HG03571 (cell line): Measurements from ENCODE around the gene SAMD4A.

Source experiments
- ATAC-seq: cut with Tn5 transposase; IDR thresholded peaks from one replicate; pipeline ENCODE4 v1.9.1; 2021; ENCODE audit not compliant: unreplicated experiment

The SAMD4A gene

DNA sequence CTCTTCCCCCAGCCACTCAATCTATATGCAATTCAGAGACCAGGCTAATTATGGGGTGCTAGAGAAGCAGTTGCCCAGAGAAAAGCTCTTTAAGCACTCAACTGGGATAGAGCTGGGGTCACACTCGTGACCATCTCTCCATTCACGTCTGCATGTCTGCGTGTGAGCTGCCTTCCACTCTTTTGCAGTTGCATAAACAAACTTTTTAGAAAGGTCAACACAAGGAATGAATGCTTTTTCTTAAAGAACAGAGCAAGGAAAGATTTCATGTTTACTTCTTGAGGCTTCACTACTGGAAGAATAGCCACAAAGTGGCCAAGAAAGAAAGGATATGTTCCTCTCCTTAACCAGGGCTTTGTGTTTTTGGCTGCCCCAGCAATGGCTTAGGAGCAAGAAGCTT lies 151.1 kb downstream of the SAMD4A start:
- ATAC-seq, result no peak

DNA sequence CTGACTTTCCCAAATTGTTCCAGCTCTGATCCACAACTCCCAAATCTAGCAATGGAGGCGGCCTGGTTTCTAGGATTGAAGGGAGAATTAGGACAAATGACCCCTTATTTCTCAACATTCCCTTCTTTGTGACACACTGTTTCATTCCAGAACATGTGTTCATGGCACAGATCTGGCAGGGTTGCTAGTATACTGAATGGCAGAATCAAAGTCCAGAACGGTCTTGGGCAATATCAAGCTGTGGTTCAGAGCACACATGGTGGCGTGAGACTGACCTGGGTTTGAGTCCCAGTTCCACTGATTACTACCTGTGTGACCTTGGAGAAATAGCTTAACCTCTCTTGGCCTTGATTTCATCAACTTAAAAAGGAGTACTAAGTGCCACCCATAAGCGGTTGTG lies 152.5 kb downstream of the SAMD4A start:
- no peak for ATAC-seq

DNA sequence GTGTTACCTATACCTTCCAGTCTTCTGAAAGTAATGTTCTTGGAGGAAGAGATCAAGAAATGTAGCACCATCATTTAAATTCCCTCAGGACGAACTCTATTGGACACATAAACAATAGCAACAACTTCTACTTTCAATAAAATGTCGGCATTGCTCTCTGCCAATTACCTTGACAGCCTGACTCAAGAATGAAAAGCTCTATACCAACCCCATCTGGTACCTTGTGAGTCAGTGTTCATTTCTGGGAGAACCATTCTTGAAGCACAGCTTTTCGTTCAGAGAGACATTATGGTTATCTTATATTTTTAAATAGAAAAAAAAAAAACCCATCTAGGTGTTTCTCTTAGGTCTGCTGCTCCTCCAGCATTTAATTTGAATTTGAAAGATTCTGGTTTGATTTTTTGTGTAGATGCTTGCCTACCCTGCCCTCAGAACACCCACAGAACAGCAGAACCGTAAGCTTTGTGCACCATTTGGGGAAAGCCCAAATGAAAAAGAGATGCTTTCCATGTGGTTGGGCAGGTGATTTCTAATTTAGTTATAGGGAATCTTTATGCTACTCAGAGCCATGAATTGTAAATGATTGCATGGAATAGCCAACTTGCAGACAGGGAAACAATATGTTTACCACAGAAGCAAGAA lies 156.0 kb downstream of the SAMD4A start:
- ATAC-seq, result no peak

DNA sequence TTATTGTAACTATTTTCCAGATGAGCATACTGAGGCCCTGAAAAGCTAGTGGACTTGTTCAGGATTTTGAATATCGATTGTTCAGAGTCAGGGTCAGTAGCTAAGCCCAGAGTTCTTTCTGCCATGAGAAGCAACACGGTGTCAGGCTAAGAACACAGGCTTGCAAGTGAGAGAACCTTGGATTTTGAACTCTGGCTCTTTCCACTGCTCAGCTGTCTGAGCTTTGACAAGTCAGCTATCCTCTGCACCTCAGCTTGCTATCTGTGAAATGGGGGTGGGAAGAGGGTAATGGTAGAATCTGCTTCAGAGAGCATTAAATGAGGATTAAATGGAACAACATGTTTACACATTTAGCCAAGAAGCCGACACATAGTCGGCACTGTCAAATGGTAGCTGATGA lies 157.2 kb downstream of the SAMD4A start:
- ATAC-seq, result no peak

DNA sequence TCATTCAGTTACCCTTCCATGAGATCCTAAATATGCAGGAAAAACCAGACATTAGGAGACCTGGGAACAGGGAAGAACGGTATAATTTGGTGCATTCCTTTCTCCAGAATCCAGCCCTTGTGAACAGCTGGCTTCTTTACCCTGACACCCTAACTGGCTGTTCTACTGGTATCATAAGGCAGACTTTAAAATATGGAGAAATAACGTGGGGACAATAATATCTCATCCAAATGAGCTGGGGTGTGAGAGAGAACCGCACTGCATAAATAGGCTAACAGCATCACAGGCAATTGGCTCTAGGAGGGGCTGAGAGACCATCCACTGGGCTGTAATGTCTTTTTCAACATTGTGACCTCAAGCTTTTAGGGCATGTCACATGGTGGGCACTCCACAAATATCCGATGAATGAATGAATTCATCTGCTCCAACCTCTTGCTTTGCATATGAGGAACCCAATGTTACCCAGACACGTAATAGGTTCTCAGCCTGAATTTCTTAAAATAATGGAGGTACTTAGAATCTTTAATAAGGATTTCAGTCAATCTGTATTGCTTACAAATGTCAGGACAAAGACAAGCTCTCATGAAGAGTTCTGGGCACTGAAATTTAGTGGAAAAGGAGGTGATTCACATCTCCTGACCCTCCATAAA lies 157.9 kb downstream of the SAMD4A start:
- no peak for ATAC-seq

DNA sequence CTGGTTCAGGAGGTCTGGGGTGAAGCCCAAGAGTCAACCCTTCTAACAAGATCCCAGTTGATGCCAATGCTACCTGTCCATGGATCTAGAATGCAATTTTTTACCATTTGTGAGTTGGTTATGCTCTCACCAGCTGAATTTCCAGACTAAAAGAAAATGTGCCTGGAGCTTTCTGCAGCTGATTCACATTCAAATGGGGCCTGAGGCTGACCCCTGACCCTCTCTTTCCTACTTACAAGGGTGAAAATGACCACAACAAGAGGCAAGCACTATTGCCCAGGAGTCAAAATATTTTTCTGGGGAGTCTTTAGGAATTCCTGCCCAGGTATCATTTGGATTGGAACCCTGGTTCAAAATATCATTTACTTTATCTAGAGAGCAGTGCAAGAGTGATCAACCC lies 159.1 kb downstream of the SAMD4A start:
- ATAC-seq, result no peak

DNA sequence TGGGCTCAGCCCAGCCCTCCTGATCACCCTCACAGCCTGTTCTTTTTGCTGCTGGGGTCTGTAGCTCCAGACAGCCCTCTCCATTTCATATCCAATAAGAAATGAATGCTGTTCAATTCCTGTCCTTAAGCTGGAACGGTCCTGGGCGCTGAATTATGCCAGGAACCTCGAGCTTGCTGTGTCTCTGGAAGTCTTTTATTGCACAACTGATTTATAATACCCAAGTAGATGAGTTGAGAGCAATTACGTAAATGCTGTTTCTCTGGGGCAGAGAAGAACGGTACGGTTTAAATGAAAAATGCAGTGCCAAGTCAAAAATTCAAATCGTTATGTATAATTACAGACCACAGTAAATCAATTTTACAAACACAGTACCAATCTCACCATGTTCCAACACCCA lies 161.0 kb downstream of the SAMD4A start:
- no peak for ATAC-seq

DNA sequence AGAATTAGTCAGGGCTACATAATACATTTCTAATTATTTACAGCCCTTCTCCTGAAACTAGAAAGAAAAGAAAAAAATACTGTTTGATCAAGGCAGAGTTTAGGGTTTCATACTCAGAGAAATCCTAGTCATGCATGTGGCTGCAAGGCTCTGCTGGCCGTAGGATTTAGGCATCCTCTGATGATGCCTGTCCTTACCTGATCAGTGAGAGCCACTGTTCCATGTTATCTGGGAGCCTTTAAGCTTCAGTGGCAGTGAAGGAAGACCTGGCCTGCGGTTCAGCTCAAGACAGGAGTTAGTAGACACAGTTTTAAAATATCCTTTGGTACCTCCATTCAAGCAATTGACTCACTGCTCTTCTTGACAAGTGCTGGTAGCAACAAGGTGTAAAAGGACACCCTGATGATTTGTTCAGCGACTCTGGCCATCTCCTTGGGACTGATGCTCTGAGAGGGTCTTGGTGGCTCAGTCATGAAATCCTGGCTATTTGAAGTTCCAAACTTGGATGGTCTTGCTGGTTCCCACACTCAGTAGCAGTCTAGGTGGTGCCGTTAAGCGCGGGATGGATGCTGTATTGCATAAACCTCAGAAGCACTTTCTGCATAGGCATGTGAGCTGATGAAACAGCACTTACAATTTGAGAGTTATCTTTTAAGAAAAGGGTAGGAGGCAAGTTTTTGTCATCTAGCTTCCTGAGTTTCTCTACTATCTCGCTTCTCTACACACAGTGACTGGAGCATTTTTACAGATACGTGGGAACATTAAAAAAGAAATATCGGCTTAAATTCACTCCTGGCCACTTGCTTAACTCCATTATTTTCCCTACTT lies 162.0 kb downstream of the SAMD4A start:
- no peak for ATAC-seq

DNA sequence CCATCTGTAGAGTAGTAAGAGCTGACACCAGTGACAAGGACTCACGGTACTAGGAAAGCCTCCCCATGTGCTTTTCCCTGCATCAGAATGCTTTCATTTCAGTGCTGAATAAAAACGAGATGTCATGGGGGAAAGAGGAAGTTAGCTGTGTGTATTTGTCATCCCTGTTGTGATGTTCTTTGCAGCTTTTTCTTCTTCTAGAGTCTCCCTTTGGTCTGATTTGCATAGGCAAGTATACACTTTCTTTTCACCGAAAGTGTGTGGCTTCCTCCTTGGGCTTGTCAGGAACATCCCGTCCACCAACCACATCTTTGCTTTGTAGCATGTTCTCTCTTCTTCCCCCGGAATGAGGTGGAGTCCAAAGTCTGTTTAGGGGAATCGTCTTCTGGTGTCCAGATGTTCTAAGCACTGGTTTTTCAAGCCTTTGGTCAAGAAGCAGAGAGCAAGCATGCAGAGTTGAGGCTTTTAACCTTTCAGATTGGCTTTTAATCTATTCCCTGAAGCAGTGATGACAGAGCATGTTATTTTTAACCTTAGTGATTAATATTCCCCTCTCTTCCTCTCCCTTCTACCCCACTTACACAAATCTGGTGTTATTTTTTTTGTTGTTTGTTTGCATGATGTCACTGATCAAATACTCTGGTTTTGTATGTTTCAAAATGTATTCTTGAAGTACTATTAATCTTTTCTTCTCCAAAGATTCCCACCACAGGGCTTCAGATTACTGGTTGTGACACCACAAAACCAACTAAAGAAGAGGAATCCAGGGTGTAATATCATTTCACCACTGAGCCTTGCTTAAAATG lies 163.4 kb downstream of the SAMD4A start:
- ATAC-seq, result peak; percentile 95

DNA sequence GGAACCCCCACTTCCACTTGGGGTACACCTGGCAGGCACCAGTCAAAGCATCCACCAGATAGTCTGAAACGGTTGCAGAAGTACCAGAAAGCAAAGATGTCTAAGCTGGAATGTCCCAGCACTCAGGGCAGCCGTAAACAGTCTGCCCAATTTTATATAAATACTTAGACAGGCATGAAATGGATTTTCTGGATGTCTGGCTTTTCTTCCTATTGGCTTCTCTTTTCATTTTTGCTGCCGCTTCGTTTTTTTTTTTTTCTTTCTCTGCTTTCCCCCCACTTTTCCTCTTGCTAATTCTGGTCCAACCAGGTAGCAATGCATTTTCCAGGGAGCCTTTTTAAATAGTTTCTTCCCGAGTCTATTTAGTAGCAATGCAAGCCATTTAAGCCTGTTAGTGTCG lies 168.0 kb downstream of the SAMD4A start:
- ATAC-seq, result no peak

DNA sequence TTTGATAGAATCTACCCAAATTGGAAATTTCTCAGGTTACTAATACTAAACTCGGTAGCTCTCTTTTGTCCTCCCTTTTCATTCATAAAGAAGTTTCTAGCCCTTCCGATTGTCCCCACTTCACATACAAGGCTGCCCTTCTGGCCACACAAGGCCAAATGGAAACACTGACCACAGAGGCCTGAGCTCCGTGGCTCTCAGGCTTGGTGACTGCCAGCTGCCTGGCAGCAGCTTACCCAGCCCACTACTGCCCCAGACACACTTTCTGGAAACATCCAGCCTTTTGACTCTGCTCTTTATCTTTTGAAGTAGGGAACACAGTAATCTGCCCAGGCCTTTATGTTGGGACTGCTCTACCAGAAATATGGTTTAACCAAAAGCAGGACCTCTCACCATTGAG lies 168.5 kb downstream of the SAMD4A start:
- ATAC-seq, result no peak

DNA sequence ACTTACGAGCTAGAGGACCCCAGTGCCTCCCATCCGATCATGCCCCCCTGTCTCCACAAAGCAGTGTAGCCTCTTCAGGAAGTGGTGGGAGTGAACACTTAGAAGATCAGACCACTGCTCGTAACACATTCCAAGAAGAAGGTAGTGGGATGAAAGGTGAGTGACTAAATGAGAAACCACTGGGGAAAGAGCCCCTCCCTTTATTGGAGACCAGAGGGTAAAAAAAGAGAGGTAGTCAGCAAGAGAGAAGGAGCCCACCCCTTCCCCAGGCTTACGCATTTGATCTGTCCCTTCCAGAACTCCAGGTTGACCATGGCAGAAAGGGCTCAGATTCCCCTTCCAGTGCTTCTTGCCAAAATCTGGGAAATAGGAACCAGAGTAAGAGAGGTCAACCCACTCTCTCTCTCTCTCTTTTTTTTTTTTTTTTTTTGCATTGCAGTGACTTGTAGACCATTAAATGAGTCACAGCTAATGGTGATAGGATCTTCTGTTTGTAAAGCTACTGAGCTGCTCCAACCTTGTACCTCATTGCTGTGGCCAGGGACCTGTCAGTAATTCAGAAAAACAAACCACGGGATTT lies 170.3 kb downstream of the SAMD4A start:
- no peak for ATAC-seq

DNA sequence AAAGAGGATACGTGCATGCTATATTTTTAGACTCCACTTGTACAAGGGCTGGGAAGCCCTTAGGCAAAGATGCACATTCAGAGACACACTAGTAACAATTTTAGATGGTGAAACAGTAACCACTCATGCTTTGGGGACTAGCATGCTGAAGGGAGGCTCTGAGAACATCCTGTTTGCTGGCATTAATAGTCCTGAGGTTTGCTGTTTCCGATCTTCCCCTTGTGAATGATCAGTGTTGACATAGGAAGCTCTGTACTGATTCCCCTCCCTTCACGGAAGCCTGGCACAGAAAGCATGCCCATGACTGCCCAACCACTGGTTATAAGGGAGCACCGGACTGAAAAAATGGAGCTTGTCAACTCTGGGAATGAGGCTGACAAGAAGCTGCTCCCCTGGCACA lies 171.1 kb downstream of the SAMD4A start:
- ATAC-seq, result no peak

DNA sequence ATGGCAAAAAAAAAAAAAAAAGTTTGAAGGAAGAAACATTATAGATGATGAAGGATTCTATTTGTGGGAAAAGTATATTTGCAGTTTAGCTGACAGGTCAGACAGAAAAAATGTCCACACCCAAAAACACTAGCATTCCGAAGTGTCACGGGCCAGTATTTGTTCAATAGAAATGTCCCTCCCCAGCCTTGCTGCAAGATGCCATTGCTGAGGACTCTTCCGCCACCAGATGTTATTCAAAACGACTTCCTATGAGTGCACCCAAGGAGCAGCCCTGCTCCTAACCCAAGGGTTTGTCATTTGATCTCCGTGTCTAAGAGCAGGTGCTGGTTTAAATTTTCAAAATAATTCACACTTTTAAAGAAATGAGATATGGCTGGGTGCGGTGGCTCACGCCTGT lies 172.6 kb downstream of the SAMD4A start:
- ATAC-seq, result no peak

DNA sequence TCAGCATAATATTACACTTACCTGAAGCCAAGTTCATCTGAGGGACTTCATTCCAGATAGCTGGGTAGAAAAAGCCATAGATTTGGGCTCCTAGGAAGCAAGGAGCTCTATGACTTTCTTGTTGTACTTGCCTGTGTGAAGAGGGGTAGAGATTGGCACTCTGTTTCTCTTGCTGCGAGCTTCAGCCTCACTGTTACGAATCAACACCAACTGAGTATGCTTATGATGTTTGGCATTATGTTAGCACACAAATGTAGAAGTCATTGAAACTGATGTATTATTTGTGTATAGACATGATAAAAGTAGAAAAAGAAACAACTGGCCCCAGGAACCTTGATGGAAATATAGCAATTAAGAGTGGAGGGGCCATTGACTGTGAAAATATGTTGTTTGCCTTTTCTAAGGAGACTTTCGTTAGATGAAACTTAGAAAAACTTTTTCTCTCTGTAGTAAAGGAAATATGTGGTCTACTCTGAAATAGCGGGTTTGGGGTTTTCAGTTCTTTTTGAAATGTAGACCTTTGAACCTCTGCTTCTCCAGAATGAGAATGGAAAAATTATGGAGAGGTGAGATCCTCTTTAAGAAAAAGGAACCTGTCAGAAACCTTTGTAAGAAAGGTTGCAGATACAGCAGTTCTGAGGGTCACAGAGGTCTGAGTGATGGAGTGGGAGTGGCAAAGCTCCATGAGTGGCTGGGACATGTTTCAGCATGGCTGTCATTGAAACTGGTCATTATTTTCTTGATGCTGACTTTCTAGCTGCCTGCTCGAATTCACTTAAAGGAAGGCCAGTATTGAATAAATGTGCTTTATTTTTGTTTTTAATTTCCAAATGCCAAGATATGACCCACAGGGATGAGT lies 175.8 kb downstream of the SAMD4A start:
- ATAC-seq, result no peak

DNA sequence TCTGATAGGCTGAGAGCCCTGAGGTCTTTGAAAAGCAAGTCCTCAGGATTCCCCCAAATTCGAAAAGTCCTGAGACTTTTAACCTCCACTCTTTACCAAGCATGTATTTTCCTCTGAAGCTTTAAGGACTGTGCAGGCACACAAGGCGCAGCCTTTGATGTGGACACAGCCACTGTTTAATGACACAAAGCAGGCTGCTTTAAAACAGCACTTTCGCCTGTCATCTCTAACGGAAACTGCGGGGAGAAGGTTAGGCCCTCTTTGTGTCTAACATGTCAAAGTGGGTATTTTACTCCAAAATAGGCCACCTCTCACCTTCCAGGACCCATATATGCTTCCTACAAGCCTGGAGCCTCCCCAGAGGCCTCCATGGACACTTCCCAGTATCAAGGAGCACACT lies 176.5 kb downstream of the SAMD4A start:
- ATAC-seq, result no peak

DNA sequence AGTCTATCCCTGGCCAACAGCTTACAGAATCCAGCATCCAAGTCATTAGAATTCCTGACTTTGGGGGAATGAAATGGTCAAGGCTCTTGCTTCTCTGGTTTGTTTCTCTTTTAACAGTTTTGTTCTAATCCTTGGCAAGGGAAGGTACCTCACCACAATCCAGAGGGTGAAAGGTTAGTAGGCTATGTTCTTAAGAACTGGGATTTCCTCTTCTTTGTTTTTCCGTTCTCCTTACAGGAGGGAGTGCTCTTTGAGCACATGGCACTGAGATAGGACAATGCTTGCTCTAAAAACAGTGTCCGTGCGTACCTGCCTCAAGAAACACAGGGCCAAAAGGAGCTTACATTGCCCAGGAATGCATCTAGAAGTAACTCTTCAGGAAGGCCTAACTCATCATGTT lies 179.1 kb downstream of the SAMD4A start:
- ATAC-seq, result no peak

DNA sequence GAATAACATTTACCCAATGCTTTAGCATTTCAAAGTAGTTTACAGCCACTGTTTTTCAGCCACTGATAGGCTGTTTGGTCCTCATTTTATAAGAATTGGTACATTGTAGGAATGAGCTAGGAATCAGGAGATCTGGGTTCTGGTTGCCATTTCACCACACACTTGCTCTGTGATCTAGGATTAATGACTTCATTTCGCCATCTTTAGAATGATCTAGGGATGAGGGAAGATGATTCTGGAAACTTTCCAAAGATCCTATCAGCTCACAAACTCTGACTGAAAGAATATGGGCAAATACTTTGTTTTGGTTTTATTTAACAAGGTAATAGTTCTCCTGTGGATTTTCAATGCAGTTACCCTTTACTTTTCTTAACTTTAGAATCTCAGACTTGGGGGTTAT lies 180.7 kb downstream of the SAMD4A start:
- ATAC-seq, result no peak

DNA sequence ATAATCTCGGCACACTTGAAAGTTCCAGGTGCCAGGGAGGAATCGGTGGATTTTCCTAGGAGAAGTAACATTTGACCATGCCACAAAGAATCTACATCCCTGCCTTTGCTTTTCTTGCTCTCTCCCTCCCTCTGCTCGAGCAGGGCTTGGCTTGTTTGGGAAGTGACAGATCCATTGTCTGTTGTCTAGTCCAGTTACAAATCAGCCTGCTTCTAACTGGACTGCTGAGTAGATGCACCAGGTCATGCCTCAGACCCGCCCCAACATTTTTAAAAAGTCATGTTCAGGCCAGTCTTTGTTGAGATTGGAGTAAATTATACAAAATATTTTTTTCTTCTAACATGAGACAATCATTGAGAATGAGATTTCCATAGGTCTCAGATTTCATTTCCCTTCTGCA lies 182.3 kb downstream of the SAMD4A start:
- no peak for ATAC-seq

DNA sequence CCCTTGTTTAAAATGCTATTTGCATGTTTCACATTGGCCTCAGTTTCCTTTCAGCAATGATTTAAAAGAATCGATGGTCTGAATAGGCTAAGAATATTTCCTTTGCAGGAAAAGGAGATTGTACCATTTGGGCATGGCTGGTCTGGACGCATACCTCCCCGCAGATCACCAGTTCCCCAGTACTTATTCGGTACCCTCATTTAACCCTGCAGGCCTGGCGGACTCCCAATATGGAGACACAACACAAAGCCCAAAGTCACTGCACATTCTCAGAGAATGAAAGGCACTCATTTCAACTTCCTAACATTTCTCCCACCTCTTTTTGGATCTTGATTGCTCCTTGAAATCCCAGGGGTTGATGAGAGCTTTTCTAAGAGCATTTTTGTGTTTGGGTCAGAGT lies 182.8 kb downstream of the SAMD4A start:
- ATAC-seq, result no peak
